CD4-positive, alpha-beta T cell treated with Interleukin-17A for 4 hours (primary cell): ENCODE results near the gene TJP3.
"Not testable (repeated sequence)": the region's sequence is repeated elsewhere in the genome, so short reads cannot be mapped to it uniquely, and the experiment has no call there.

Experiments
- DNase-seq: peaks from one replicate; pipeline ENCODE4 v3.0.0-alpha.2; 2020; ENCODE audit warnings: mixed read lengths

TJP3 gene

GRCh38 chr19:3746371-3747056 is 38.3 kb downstream of the TJP3 start:
- no peak for DNase-seq

- no peak for DNase-seq
Measured at GRCh38 chr19:3748965-3749364, 40.8 kb downstream of the TJP3 start.

- no peak for DNase-seq
Measured at GRCh38 chr19:3750211-3750610, 42.0 kb downstream of the TJP3 start.

- DNase-seq: no peak
Measured at GRCh38 chr19:3751236-3751635, 43.1 kb downstream of the TJP3 start.

GRCh38 chr19:3752492-3752891 is 44.3 kb downstream of the TJP3 start:
- DNase-seq: no peak

- DNase-seq: no peak
Measured at GRCh38 chr19:3753631-3754410, 45.6 kb downstream of the TJP3 start.

GRCh38 chr19:3757705-3758104 is 49.5 kb downstream of the TJP3 start:
- not testable (repeated sequence) for DNase-seq

- not testable (repeated sequence) for DNase-seq
Measured at GRCh38 chr19:3758297-3758696, 50.1 kb downstream of the TJP3 start.

- no peak for DNase-seq
Measured at GRCh38 chr19:3759482-3760254, 51.5 kb downstream of the TJP3 start.

GRCh38 chr19:3760871-3761361 is 52.7 kb downstream of the TJP3 start:
- DNase-seq: no peak

GRCh38 chr19:3761382-3762129 is 53.4 kb downstream of the TJP3 start, which contains the start of gene APBA3:
TSS of gene APBA3 (minus strand) at chr19:3761692. CDS start at chr19:3760264, 1,428 bp downstream.
- DNase-seq: peak; percentile 97

- no peak for DNase-seq
Measured at GRCh38 chr19:3762130-3762473, 53.9 kb downstream of the TJP3 start.

GRCh38 chr19:3762501-3763459 is 54.6 kb downstream of the TJP3 start, which contains the start of gene MRPL54:
TSS of gene MRPL54 (plus strand) at chr19:3762682. CDS start at chr19:3762701, 19 bp downstream.
- DNase-seq: peak; percentile 99

- no peak for DNase-seq
Measured at GRCh38 chr19:3765121-3765520, 56.9 kb downstream of the TJP3 start.

GRCh38 chr19:3765757-3766156 is 57.6 kb downstream of the TJP3 start:
- not testable (repeated sequence) for DNase-seq

GRCh38 chr19:3766520-3766919 is 58.3 kb downstream of the TJP3 start:
- DNase-seq: no peak

- DNase-seq: no peak
Measured at GRCh38 chr19:3767050-3767449, 58.9 kb downstream of the TJP3 start.

- no peak for DNase-seq
Measured at GRCh38 chr19:3768015-3768747, 60.0 kb downstream of the TJP3 start.

GRCh38 chr19:3768748-3769099 is 60.5 kb downstream of the TJP3 start:
- no peak for DNase-seq

- DNase-seq: no peak
Measured at GRCh38 chr19:3769494-3769893, 61.3 kb downstream of the TJP3 start.
